GM23338 (cell line): ENCODE data around the gene HBS1L. TPM values are rescaled to one million over a fixed set of nuclear protein-coding genes. Genes with fewer than 3 reads are reported as not detected.

Experiments used
- ATAC-seq: fragments of 200-7000 bp; cut with Tn5 transposase; 3 replicates; pipeline ENCODE4 v1.9.1; 2020
- DNase-seq: peaks from one replicate; pipeline ENCODE4 v3.0.0-alpha.2; 2015; ENCODE audit warnings: low spot score
- H2AFZ ChIP-seq: fragments of 200-600 bp; sonication (generic); 2 replicates; pipeline ENCODE4 v1.8.0; 2016; ENCODE audit warnings: antibody characterized with exemption, mild to moderate bottlenecking, moderate library complexity
- H3F3A ChIP-seq: fragments of 200-600 bp; sonication (generic); replicated peaks from 2 replicates; pipeline ENCODE4 v1.8.0; 2017; ENCODE audit warnings: antibody characterized with exemption, mixed run types, low read depth
- H3K27ac ChIP-seq: fragments of 200-600 bp; sonication (generic); 2 replicates; pipeline ENCODE4 v1.6.1; 2016; ENCODE audit warnings: low read depth
- H3K27me3 ChIP-seq: fragments of 200-600 bp; sonication (generic); 2 replicates; pipeline ENCODE4 v1.8.0; 2016; ENCODE audit warnings: mild to moderate bottlenecking, mixed run types, moderate library complexity; ENCODE audit not compliant: insufficient read depth
- H3K36me3 ChIP-seq: fragments of 200-600 bp; sonication (generic); 2 replicates; pipeline ENCODE4 v1.8.0; 2016; ENCODE audit warnings: mild to moderate bottlenecking; ENCODE audit not compliant: insufficient read depth
- H3K4me1 ChIP-seq: fragments of 200-600 bp; sonication (generic); 2 replicates; pipeline ENCODE4 v1.8.0; 2016; ENCODE audit warnings: mild to moderate bottlenecking, moderate library complexity; ENCODE audit not compliant: insufficient read depth
- H3K4me2 ChIP-seq: fragments of 200-600 bp; sonication (generic); 2 replicates; pipeline ENCODE4 v1.7.1; 2017; ENCODE audit warnings: mixed run types
- H3K4me3 ChIP-seq: fragments of 200-600 bp; sonication (generic); 2 replicates; pipeline ENCODE4 v1.6.1; 2016; ENCODE audit warnings: mixed run types
- H3K79me2 ChIP-seq: fragments of 200-600 bp; sonication (generic); replicated peaks from 2 replicates; pipeline ENCODE4 v1.8.0; 2017; ENCODE audit warnings: mild to moderate bottlenecking; ENCODE audit not compliant: insufficient read depth
- H3K9me2 ChIP-seq: fragments of 200-600 bp; sonication (generic); 2 replicates; pipeline ENCODE4 v1.8.0; 2017; ENCODE audit not compliant: insufficient read depth
- H4K20me1 ChIP-seq: fragments of 200-600 bp; sonication (generic); replicated peaks from 2 replicates; pipeline ENCODE4 v1.8.0; 2017; ENCODE audit warnings: mild to moderate bottlenecking; ENCODE audit not compliant: insufficient read depth
- H3K27ac Mint-ChIP-seq: 2 replicates; pipeline ENCODE4 v1.8.0; 2020; ENCODE audit warnings: inconsistent platforms, mild to moderate bottlenecking, moderate library complexity, mixed read lengths
- H3K27me3 Mint-ChIP-seq: 3 replicates; pipeline ENCODE4 v1.8.0; 2022; ENCODE audit warnings: low read depth, mild to moderate bottlenecking, moderate library complexity, mixed read lengths, inconsistent platforms; ENCODE audit not compliant: insufficient read depth, poor library complexity
- H3K36me3 Mint-ChIP-seq: 3 replicates; pipeline ENCODE4 v1.8.0; 2021; ENCODE audit warnings: low read depth, mild to moderate bottlenecking, inconsistent platforms, moderate library complexity, mixed read lengths
- H3K4me1 Mint-ChIP-seq: 3 replicates; pipeline ENCODE4 v1.8.0; 2020; ENCODE audit warnings: mild to moderate bottlenecking, inconsistent platforms, mixed read lengths
- H3K4me3 Mint-ChIP-seq: 3 replicates; pipeline ENCODE4 v1.8.0; 2021; ENCODE audit warnings: moderate library complexity, mild to moderate bottlenecking, inconsistent platforms, mixed read lengths
- H3K9me3 Mint-ChIP-seq: 3 replicates; pipeline ENCODE4 v1.8.0; 2020; ENCODE audit warnings: moderate library complexity, mild to moderate bottlenecking, inconsistent platforms, mixed read lengths
- CREB1 ChIP-seq: fragments of 250-450 bp; sonication (Bioruptor Pico); IDR thresholded peaks from 2 replicates; pipeline ENCODE4 v1.5.0; 2020; ENCODE audit warnings: low read depth, mild to moderate bottlenecking, moderate library complexity
- EZH2 ChIP-seq: fragments of 200-600 bp; sonication (generic); IDR thresholded peaks from one replicate; pipeline ENCODE4 v1.8.0; 2017; ENCODE audit warnings: antibody characterized with exemption, mild to moderate bottlenecking, low read depth; ENCODE audit not compliant: unreplicated experiment
- EZH2phosphoT487 ChIP-seq: fragments of 200-600 bp; sonication (generic); IDR thresholded peaks from one replicate; pipeline ENCODE4 v1.8.1; 2018; ENCODE audit warnings: antibody characterized with exemption; ENCODE audit not compliant: unreplicated experiment
- JUNB ChIP-seq: IDR thresholded peaks from one replicate; pipeline ENCODE4 v1.6.1; 2016; ENCODE audit warnings: antibody characterized with exemption; ENCODE audit not compliant: unreplicated experiment
- NANOG ChIP-seq: IDR thresholded peaks from 2 replicates; pipeline ENCODE4 v1.6.1; 2016; ENCODE audit warnings: antibody characterized with exemption, borderline replicate concordance
- POLR2AphosphoS5 ChIP-seq: IDR thresholded peaks from 2 replicates; pipeline ENCODE4 v1.6.1; 2016; ENCODE audit warnings: antibody characterized with exemption, low read depth
- STAT1 ChIP-seq: IDR thresholded peaks from one replicate; pipeline ENCODE4 v1.6.1; 2016; ENCODE audit warnings: antibody characterized with exemption; ENCODE audit not compliant: unreplicated experiment
- ZNF331 ChIP-seq: fragments of 250-450 bp; sonication (Bioruptor Pico); IDR thresholded peaks from 2 replicates; pipeline ENCODE4 v1.5.0; 2020; ENCODE audit warnings: low read depth, mild to moderate bottlenecking, moderate library complexity
- ZNF462 ChIP-seq: fragments of 250-450 bp; sonication (Bioruptor Pico); IDR thresholded peaks from 2 replicates; pipeline ENCODE4 v1.5.0; 2020; ENCODE audit warnings: mild to moderate bottlenecking, moderate library complexity
- polyA plus RNA-seq: library from polyadenylated mRNA; unstranded; fragments of >200 nt; fragmentation: Nextera tagmentation; extraction: Ambion mirVana; gene quantifications from 2 replicates; pipeline ENCODE4 v1.2.1, GENCODE V29; 2016
- total RNA-seq: library from RNA; depleted of rRNA; stranded (reverse); fragments of >200 nt; shearing (Covaris generic); gene quantifications from 2 replicates; pipeline ENCODE4 v1.2.3, GENCODE V29; 2014

Gene HBS1L
- total and polyA plus RNA-seq, 2 experiments from 2014 or later = 59.9 to 94.1 TPM

DNA sequence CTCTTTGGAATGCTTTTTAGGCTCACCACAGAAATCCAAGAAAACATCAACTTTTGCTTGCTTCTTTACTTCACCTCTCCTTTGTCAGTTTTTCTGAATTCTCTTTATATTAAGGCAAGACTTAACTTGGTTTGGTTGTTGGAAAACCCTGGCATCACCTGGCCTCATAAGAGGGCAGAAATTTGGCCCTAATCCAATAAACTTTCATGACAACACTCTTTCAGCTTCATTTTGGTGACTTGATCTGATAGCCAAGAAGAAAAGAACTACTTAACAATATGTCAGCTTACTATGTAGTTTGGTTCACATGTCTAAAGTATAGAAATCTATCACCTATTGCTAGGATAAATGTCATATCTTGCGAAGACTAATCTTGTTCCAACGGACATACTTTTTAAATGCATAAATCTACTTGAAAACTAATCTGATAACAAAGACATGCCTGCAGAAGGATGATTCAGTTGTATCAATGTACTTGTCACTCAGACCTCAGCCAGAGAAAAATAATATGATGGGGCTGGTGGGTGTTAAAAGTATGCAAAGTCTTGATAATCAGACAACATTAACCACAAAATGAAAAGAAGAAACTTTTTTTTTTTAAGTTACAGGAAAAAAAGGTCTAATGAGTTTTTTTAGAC, 19.3 kb upstream of the HBS1L start:
- ATAC-seq (no peak), DNase-seq (no peak)
- H3K9me2 ChIP-seq = no peaks in the 10 kb centered on the region
- no peaks in the 10 kb centered on the region for H3F3A ChIP-seq
- Mint-ChIP-seq H3K36me3 (no peaks in the 10 kb centered on the region), H3K27ac (no peak overlapping the region), H3K9me3 (no peaks in the 10 kb centered on the region), H3K4me3 (no peak overlapping the region), H3K4me1 (peaks cover 4% of the 10 kb centered on the region; the same call in 2 of the 3 replicates), H3K27me3 (peaks cover 6% of the 10 kb centered on the region)
- H4K20me1 ChIP-seq = no peaks in the 10 kb centered on the region
- no peaks in the 10 kb centered on the region for H3K27me3 ChIP-seq
- no peaks in the 10 kb centered on the region for H3K79me2 ChIP-seq
- no peak for TF ChIP-seq ZNF331 (CRISPR knock-in tag)
- TF ChIP-seq NANOG = no peak
- TF ChIP-seq ZNF462 = no peak
- no peak for TF ChIP-seq EZH2
- TF ChIP-seq JUNB = no peak
- TF ChIP-seq POLR2AphosphoS5 = no peak
- no peak for TF ChIP-seq CREB1
- TF ChIP-seq EZH2phosphoT487 = no peak
- TF ChIP-seq STAT1 = no peak
- no peaks in the 10 kb centered on the region for H3K4me1 ChIP-seq
- no peak overlapping the region for H3K27ac ChIP-seq
- no peaks in the 10 kb centered on the region for H3K36me3 ChIP-seq
- no peak overlapping the region for H3K4me2 ChIP-seq
- no peak overlapping the region for H3K4me3 ChIP-seq
- no peak overlapping the region for H2AFZ ChIP-seq
